ENCODE data around the gene POLR2H.

GRCh38 chr3:184368586-184369183 lies 7.2 kb downstream of the POLR2H start:
- TF ChIP-seq, protein P1, sequence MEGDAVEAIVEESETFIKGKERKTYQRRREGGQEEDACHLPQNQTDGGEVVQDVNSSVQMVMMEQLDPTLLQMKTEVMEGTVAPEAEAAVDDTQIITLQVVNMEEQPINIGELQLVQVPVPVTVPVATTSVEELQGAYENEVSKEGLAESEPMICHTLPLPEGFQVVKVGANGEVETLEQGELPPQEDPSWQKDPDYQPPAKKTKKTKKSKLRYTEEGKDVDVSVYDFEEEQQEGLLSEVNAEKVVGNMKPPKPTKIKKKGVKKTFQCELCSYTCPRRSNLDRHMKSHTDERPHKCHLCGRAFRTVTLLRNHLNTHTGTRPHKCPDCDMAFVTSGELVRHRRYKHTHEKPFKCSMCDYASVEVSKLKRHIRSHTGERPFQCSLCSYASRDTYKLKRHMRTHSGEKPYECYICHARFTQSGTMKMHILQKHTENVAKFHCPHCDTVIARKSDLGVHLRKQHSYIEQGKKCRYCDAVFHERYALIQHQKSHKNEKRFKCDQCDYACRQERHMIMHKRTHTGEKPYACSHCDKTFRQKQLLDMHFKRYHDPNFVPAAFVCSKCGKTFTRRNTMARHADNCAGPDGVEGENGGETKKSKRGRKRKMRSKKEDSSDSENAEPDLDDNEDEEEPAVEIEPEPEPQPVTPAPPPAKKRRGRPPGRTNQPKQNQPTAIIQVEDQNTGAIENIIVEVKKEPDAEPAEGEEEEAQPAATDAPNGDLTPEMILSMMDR (IDR thresholded peaks at IDR 0.05) = no peak
- TF ChIP-seq POLR2A (IDR thresholded peaks at IDR 0.05) = no peak
- no peak for TF ChIP-seq POLR2AphosphoS5 (IDR thresholded peaks at IDR 0.05)
- TF ChIP-seq EP300 (IDR thresholded peaks at IDR 0.05) = no peak
